WI38 (cell line): ENCODE measurements around the gene TGFB2.

Source experiments
- H3K4me3 ChIP-seq: 2 replicates; pipeline ENCODE4 v1.5.1; 2011; ENCODE audit warnings: low read depth, mild to moderate bottlenecking, control low read depth, low read length
- CTCF ChIP-seq: IDR thresholded peaks from 2 replicates; pipeline ENCODE4 v1.5.1; 2012; ENCODE audit warnings: low read depth, mild to moderate bottlenecking, control low read depth, low read length

The TGFB2 gene

GRCh38 chr1:218488986-218489385 lies 143.8 kb downstream of the TGFB2 start:
- no peak overlapping the region for H3K4me3 ChIP-seq
- TF ChIP-seq CTCF: no peak

GRCh38 chr1:218490406-218490922 lies 145.3 kb downstream of the TGFB2 start:
- no peak for TF ChIP-seq CTCF
- no peak overlapping the region for H3K4me3 ChIP-seq

- H3K4me3 ChIP-seq: no peak overlapping the region
- no peak for TF ChIP-seq CTCF
Observed at GRCh38 chr1:218492874-218493273, 147.7 kb downstream of the TGFB2 start.

- no peak for TF ChIP-seq CTCF
- H3K4me3 ChIP-seq: no peak overlapping the region
Observed at GRCh38 chr1:218493986-218494385, 148.8 kb downstream of the TGFB2 start.
